ENCODE data around the gene CPLANE2.

DNA sequence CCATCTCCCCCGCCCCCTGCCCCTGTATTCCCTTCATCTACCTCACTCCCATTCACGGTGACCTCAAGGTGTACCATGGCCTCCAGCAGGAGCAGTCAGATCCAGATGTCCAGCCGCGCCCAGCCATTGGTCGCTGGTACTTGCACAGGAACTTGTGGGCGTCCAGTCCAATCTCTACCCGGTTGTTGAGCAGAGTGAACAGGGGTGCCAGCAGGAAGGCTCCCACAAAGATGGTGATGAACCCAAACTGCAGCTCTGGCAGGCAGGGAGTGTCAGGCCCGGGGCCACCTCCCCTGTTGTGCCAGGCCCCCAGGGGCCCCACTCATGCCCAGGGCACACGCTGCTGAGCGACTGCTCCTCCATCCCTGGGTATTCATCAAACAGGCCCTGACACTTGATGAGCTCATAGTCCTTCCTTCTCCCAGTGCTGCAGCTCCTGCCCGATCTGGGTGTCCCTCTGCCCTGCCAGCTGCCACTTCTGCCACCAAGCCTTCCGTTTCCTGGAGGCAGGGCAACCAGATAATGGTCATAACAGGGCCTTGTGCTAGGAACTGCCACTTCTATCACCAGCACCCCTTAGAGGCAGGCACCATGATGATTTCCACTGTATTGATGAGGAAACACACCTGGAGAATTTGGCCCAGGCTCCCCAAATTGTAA, 18.8 kb downstream of the CPLANE2 start:
- TF ChIP-seq, protein P1, sequence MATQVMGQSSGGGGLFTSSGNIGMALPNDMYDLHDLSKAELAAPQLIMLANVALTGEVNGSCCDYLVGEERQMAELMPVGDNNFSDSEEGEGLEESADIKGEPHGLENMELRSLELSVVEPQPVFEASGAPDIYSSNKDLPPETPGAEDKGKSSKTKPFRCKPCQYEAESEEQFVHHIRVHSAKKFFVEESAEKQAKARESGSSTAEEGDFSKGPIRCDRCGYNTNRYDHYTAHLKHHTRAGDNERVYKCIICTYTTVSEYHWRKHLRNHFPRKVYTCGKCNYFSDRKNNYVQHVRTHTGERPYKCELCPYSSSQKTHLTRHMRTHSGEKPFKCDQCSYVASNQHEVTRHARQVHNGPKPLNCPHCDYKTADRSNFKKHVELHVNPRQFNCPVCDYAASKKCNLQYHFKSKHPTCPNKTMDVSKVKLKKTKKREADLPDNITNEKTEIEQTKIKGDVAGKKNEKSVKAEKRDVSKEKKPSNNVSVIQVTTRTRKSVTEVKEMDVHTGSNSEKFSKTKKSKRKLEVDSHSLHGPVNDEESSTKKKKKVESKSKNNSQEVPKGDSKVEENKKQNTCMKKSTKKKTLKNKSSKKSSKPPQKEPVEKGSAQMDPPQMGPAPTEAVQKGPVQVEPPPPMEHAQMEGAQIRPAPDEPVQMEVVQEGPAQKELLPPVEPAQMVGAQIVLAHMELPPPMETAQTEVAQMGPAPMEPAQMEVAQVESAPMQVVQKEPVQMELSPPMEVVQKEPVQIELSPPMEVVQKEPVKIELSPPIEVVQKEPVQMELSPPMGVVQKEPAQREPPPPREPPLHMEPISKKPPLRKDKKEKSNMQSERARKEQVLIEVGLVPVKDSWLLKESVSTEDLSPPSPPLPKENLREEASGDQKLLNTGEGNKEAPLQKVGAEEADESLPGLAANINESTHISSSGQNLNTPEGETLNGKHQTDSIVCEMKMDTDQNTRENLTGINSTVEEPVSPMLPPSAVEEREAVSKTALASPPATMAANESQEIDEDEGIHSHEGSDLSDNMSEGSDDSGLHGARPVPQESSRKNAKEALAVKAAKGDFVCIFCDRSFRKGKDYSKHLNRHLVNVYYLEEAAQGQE (IDR thresholded peaks at IDR 0.05; ENCODE audit: low read depth): no peak
- no peak for TF ChIP-seq TCF12 (IDR thresholded peaks at IDR 0.05; ENCODE audit: low read depth)
- TF ChIP-seq, protein P2, sequence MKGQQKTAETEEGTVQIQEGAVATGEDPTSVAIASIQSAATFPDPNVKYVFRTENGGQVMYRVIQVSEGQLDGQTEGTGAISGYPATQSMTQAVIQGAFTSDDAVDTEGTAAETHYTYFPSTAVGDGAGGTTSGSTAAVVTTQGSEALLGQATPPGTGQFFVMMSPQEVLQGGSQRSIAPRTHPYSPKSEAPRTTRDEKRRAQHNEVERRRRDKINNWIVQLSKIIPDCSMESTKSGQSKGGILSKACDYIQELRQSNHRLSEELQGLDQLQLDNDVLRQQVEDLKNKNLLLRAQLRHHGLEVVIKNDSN (IDR thresholded peaks at IDR 0.05): no peak

All from Ishikawa (cell line).